ELR (cell line): ENCODE results near the gene ASIC4.
A peak's percentile ranks its signal among the peaks of the same experiment; 100 is the strongest.

Source experiments
- DNase-seq: peaks from one replicate; pipeline ENCODE4 v3.0.0-alpha.2; 2015; ENCODE audit warnings: low read depth

The ASIC4 gene

GRCh38 chr2:219536425-219536824 lies 22.1 kb downstream of the ASIC4 start:
- DNase-seq, result no peak

- no peak for DNase-seq
Observed at GRCh38 chr2:219536967-219537366, 22.7 kb downstream of the ASIC4 start.

- DNase-seq, result no peak
Observed at GRCh38 chr2:219537657-219538488, 23.6 kb downstream of the ASIC4 start.

GRCh38 chr2:219538504-219538951 lies 24.2 kb downstream of the ASIC4 start:
- DNase-seq, result no peak

- no peak for DNase-seq
Observed at GRCh38 chr2:219538956-219539788, 24.9 kb downstream of the ASIC4 start.

- no peak for DNase-seq
Observed at GRCh38 chr2:219539926-219540678, 25.8 kb downstream of the ASIC4 start.

- DNase-seq, result no peak
Observed at GRCh38 chr2:219540784-219541504, 26.7 kb downstream of the ASIC4 start.

- peak; percentile 40 for DNase-seq
Observed at GRCh38 chr2:219541611-219542180, 27.4 kb downstream of the ASIC4 start.

GRCh38 chr2:219542931-219543595 lies 28.8 kb downstream of the ASIC4 start:
- peak; percentile 59 for DNase-seq

GRCh38 chr2:219543596-219544358 lies 29.5 kb downstream of the ASIC4 start, which contains the start of the genes CHPF and TMEM198:
Gene CHPF (minus strand): TSS chr2:219543809. CDS start chr2:219543538, 271 bp downstream.
Gene TMEM198 (plus strand): TSS chr2:219544028. CDS start chr2:219544728, 700 bp downstream.
- peak; percentile 97 for DNase-seq

- no peak for DNase-seq
Observed at GRCh38 chr2:219544567-219544966, 30.3 kb downstream of the ASIC4 start.

- no peak for DNase-seq
Observed at GRCh38 chr2:219545295-219545942, 31.1 kb downstream of the ASIC4 start.

- no peak for DNase-seq
Observed at GRCh38 chr2:219545943-219546352, 31.7 kb downstream of the ASIC4 start.

- DNase-seq, result no peak
Observed at GRCh38 chr2:219547621-219548020, 33.3 kb downstream of the ASIC4 start.

- DNase-seq, result no peak
Observed at GRCh38 chr2:219548990-219549389, 34.7 kb downstream of the ASIC4 start.

- DNase-seq, result no peak
Observed at GRCh38 chr2:219549619-219550018, 35.3 kb downstream of the ASIC4 start.

GRCh38 chr2:219551441-219552381 lies 37.4 kb downstream of the ASIC4 start:
- DNase-seq, result peak; percentile 69
